PC-9 (cell line): Measurements from ENCODE around the gene SUGCT. TPM values are rescaled to one million over a fixed set of nuclear protein-coding genes. Genes with fewer than 3 reads are reported as not detected.

Experiments used
- BruUV-seq: library from RNA; stranded (reverse); fragments of 400-500 nt; replicated peaks from 2 replicates; lab custom pipeline; 2021; lab: Mats Ljungman, UMichigan
- CTCF ChIA-PET: fragments of 300-600 bp; sonication (Branson Sonifier 250); formaldehyde crosslinking; loops from one replicate; lab custom pipeline; 2022; ENCODE audit warnings: antibody characterized with exemption; lab: Charles Lee
- POLR2A ChIA-PET: fragments of 300-600 bp; sonication (Branson Sonifier 250); formaldehyde crosslinking; loops from one replicate; lab custom pipeline; 2022; ENCODE audit warnings: antibody characterized with exemption; ENCODE audit not compliant: unreplicated experiment; lab: Charles Lee
- DNase-seq, 2 experiments: peaks; one replicate each; pipeline versions ENCODE4 v3.0.0 to v3.0.0-alpha.2; 2015 to 2022; ENCODE audit warnings: mixed read lengths in 1 of 2
- H2AFZ ChIP-seq: fragments of 200-600 bp; sonication (generic); 2 replicates; pipeline ENCODE4 v1.8.1; 2017; ENCODE audit warnings: antibody characterized with exemption
- H3F3A ChIP-seq: fragments of 200-600 bp; sonication (generic); 2 replicates; pipeline ENCODE4 v1.8.1; 2017; ENCODE audit warnings: antibody characterized with exemption, mild to moderate bottlenecking, low read depth; ENCODE audit not compliant: insufficient read depth
- H3K27ac ChIP-seq: fragments of 200-600 bp; sonication (generic); 2 replicates; pipeline ENCODE4 v1.6.1; 2016; ENCODE audit warnings: mixed run types
- H3K27me3 ChIP-seq: fragments of 200-600 bp; sonication (generic); 2 replicates; pipeline ENCODE4 v1.6.1; 2016; ENCODE audit warnings: low read depth, mixed run types; ENCODE audit not compliant: insufficient read depth
- H3K36me3 ChIP-seq: fragments of 200-600 bp; sonication (generic); 2 replicates; pipeline ENCODE4 v1.6.1; 2016; ENCODE audit warnings: low read depth, mixed run types
- H3K4me1 ChIP-seq: fragments of 200-600 bp; sonication (generic); replicated peaks from 2 replicates; pipeline ENCODE4 v1.6.1; 2016; ENCODE audit warnings: mixed run types; ENCODE audit not compliant: insufficient read depth
- H3K4me2 ChIP-seq: fragments of 200-600 bp; sonication (generic); 2 replicates; pipeline ENCODE4 v1.6.1; 2017; ENCODE audit warnings: mixed run types
- H3K4me3 ChIP-seq: fragments of 200-600 bp; sonication (generic); 2 replicates; pipeline ENCODE4 v1.6.1; 2016; ENCODE audit warnings: mixed run types
- H3K79me2 ChIP-seq: fragments of 200-600 bp; sonication (generic); 2 replicates; pipeline ENCODE4 v1.6.1; 2017; ENCODE audit warnings: low read depth, mixed run types
- H3K9me2 ChIP-seq: fragments of 200-600 bp; sonication (generic); 2 replicates; pipeline ENCODE4 v1.8.1; 2017; ENCODE audit warnings: mild to moderate bottlenecking; ENCODE audit not compliant: insufficient read depth
- H3K9me3 ChIP-seq: fragments of 200-600 bp; sonication (generic); 2 replicates; pipeline ENCODE4 v1.8.1; 2016; ENCODE audit warnings: low read depth; ENCODE audit not compliant: insufficient read depth
- H4K20me1 ChIP-seq: fragments of 200-600 bp; sonication (generic); 2 replicates; pipeline ENCODE4 v1.8.1; 2017; ENCODE audit not compliant: insufficient read depth
- CTCF ChIP-seq: fragments of 200-600 bp; sonication (generic); conservative IDR thresholded peaks from 2 replicates; pipeline ENCODE4 v1.6.1; 2017; ENCODE audit warnings: mixed run types, antibody characterized with exemption, mild to moderate bottlenecking, moderate library complexity
- EZH2 ChIP-seq: fragments of 200-600 bp; sonication (generic); IDR thresholded peaks from 2 replicates; pipeline ENCODE4 v1.8.0; 2017; ENCODE audit warnings: antibody characterized with exemption, low read depth
- intact Hi-C: fragments of 100-400 bp; cut with micrococcal nuclease; formaldehyde crosslinking; loops from one replicate; pipeline ENCODE4 v1.10.0; 2022; ENCODE audit not compliant: unreplicated experiment
- total RNA-seq: library from RNA; stranded (reverse); gene quantifications from 2 replicates; pipeline ENCODE4 v1.2.3, GENCODE V29; 2021

SUGCT gene
- total RNA-seq, 1 experiment from 2014 or later, result 3.5 TPM

DNA sequence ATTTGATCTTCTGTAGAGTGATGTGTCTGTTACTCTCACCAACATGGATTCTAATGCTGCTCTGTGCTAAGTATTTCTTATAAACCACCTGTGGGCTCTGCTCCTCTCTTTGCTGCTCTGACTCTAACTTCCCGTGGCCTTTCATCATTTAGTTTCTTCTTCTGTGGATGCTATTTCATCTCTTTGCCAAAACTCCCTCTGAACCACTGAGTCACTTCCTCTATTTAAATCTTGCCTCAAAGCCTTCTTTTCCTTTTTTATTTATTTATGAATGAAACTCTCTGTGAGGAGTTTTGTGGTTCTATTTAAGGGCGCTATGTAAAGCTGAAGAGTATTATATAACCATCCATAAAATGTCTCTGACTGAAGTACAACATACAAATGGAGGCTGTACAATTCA, 538.5 kb downstream of the SUGCT start:
- no peaks in the 10 kb centered on the region for H3K36me3 ChIP-seq
- intact Hi-C loops, result no loop called here
- H3K4me2 ChIP-seq, result no peak overlapping the region
- no peaks in the 10 kb centered on the region for H3F3A ChIP-seq
- no peak overlapping the region for H3K27ac ChIP-seq
- BruUV-seq, result no TSS peak
- H3K9me3 ChIP-seq, result no peaks in the 10 kb centered on the region
- H3K79me2 ChIP-seq, result no peaks in the 10 kb centered on the region
- H3K9me2 ChIP-seq, result no peaks in the 10 kb centered on the region; the same call in 1 of the 2 replicates
- no peak for DNase-seq
- no peaks in the 10 kb centered on the region for H3K4me1 ChIP-seq
- no peak overlapping the region for H3K4me3 ChIP-seq
- H2AFZ ChIP-seq, result 0 out of 2 replicates have a peak overlapping the region, but pooled peaks have one; percentile 50
- CTCF ChIA-PET, result no interaction called here
- TF ChIP-seq CTCF, result no peak
- TF ChIP-seq EZH2, result no peak
- POLR2A ChIA-PET, result interaction anchor here (0.7 kb wide), 1 partner anchor 190 kb away, joined by 5 read pairs; no protein-coding TSS in a partner anchor
- no peaks in the 10 kb centered on the region for H4K20me1 ChIP-seq
- H3K27me3 ChIP-seq, result no peaks in the 10 kb centered on the region

DNA sequence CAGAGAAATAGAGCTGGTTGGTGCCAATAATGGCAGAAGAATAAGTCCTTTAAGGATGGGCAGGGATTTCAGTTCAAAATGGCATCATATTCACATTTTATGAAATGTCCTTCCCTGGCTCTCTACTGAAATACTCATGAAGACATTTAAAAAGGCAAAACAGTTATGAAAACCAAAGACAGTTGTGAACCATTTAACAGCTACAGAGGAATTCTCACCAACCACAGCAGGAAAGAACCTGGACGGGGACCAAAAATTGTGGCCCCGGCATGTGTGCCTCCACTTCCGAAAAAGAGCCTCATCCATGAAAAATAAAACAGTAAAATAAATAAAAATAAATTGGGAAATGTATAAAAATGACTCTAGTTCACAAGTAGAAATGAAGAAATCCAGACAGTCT, 539.5 kb downstream of the SUGCT start:
- TF ChIP-seq EZH2 (no peak), CTCF (no peak)
- CTCF ChIA-PET, result no interaction called here
- POLR2A ChIA-PET, result no interaction called here

GRCh38 chr7:40675741-40676140, 540.9 kb downstream of the SUGCT start:
- DNase-seq, result no peak
- H2AFZ ChIP-seq, result no peak overlapping the region

More for the DNA sequence above, 539.5 kb downstream of the SUGCT start:
- Histone ChIP-seq H3K27ac (no peak overlapping the region), H3K4me3 (no peak overlapping the region), H3K79me2 (no peaks in the 10 kb centered on the region), H3K9me3 (no peaks in the 10 kb centered on the region), H2AFZ (peak overlapping the region; percentile 50; the same call in 1 of the 2 replicates), H3K36me3 (no peaks in the 10 kb centered on the region), H4K20me1 (no peaks in the 10 kb centered on the region), H3F3A (no peaks in the 10 kb centered on the region), H3K27me3 (no peaks in the 10 kb centered on the region), H3K4me2 (no peak overlapping the region), H3K4me1 (no peaks in the 10 kb centered on the region), H3K9me2 (no peaks in the 10 kb centered on the region; the same call in 1 of the 2 replicates)
- BruUV-seq, result no TSS peak
- intact Hi-C loops, result no loop called here
- no peak for DNase-seq

More at GRCh38 chr7:40675741-40676140, 540.9 kb downstream of the SUGCT start:
- Histone ChIP-seq H3K4me2 (no peak overlapping the region), H3F3A (no peaks in the 10 kb centered on the region), H3K27ac (no peak overlapping the region), H3K79me2 (no peaks in the 10 kb centered on the region), H3K4me1 (no peaks in the 10 kb centered on the region), H3K36me3 (no peaks in the 10 kb centered on the region), H3K27me3 (no peaks in the 10 kb centered on the region), H4K20me1 (no peaks in the 10 kb centered on the region), H3K4me3 (no peak overlapping the region), H3K9me3 (no peaks in the 10 kb centered on the region), H3K9me2 (no peaks in the 10 kb centered on the region)
- CTCF ChIA-PET, result interaction anchor here (0.6 kb wide), 1 partner anchor 180 kb away, joined by 6 read pairs; no protein-coding TSS in a partner anchor
- TF ChIP-seq CTCF (no peak), EZH2 (no peak)
- intact Hi-C loops, result no loop called here
- BruUV-seq, result no TSS peak
- POLR2A ChIA-PET, result no interaction called here
